Measurements from ENCODE around the gene CD63.

CD63 gene

DNA sequence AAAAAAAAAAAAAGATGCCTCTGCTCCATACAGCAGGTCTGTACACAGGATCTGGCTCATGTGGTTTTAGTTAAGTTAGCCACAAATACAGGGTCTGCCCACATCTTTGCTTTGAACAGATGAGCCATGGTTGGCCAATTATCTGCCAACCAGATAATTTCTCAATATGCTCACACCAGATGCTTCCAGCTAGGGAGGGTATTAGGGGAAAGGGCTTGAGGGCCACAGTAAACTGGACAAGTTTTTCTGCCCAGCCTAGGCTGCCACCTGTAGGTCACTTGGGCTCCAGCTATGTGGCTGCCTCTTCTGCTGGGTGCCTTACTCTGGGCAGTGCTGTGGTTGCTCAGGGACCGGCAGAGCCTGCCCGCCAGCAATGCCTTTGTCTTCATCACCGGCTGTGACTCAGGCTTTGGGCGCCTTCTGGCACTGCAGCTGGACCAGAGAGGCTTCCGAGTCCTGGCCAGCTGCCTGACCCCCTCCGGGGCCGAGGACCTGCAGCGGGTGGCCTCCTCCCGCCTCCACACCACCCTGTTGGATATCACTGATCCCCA is 7.8 kb downstream of the CD63 start:
- DNase-seq = no peak
- no peak for ATAC-seq

DNA sequence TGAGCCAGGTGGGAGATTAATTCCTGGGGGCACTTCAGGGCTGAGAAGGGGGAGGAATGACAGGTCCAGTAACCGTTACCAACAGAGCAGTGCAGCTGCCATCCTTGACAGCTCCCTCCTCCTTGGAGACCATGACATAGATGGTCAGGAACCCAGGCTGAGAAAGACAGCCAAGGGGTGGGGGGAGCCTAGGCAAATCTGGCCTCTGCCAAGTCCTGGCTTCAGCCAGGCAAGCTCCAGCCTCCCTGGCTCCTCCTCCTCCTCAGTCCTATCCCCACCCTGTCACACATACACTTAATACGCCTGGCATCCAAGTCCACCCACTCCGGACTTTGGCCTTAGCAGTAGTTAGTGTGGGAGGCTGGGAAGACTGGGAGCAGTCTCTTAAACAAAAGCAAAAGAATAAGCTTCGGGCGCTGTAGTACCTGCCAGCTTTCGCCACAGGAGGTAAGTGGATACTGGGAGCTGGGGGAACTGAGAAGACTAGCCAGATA is 8.7 kb downstream of the CD63 start, which contains the start of gene RDH5:
TSS of gene RDH5 (plus strand) at position 323 of the 494 bp plus-strand sequence. CDS start 792 bp downstream, outside the sequence.
- DNase-seq = no peak
- ATAC-seq = no peak

DNA sequence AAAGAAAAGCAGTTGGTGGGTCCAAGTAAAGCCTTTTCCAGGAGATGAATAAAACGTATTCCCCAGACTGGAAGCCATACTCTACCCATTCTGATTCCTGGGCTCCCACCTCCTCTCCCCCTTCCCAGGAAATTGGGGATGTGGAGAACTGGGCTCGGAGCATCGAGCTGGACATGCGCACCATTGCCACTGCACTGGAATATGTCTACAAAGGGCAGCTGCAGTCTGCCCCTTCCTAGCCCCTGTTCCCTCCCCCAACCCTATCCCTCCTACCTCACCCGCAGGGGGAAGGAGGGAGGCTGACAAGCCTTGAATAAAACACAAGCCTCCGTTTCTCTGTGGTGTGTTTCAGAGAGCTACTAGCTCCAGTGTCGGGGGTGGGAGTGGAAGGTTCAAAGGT is 9.4 kb downstream of the CD63 start:
- no peak for DNase-seq
- ATAC-seq = no peak

DNA sequence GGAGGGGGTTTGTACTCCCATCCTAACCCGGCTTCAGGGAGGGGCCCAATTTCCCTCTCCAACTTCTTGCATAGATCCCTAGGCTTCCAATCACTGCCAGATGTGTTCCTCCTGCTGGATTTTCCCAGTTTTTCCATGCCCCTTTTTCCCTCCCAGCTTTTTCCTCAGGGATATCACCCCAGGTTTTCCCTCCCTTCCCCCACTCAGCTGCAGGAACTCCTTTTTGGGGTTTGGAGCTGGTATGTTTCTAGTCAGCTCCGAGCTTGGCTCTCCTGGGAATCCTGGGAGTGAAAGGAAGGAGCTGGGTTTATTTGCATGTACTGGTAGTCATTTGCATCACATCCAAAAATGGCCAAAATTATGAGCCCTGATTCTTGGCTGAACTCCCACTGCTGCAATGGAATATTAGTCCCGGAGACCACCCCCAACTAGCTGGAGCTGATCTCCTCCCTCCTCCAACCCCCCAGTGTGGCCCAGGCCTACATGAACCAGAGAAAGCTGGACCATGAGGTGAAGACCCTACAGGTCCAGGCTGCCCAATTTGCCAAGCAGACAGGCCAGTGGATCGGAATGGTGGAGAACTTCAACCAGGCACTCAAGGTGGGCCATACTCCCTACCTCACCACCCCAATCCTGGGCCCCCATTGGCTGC is 10.1 kb downstream of the CD63 start:
- ATAC-seq (no peak), DNase-seq (no peak)

DNA sequence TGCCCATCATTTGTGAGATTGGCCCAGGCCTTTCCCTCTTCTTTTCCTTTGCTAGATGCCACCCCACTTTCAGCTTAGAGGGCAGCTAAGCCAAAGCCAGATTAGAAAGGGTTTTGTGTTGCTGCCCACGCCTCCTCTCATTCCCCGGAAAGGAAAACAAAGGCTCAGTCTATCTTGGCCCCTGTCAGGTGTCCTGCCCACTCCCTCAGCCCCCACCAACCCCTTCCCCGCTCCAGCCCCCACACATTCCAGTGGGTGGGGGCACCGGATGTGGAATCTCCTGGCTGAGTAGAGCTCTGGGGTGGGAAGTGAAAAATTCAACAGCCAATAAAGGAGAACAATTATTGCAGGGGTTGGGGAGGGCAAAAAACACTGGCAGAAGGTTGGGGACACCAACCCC is 10.8 kb downstream of the CD63 start:
- ATAC-seq = no peak
- DNase-seq = no peak

DNA sequence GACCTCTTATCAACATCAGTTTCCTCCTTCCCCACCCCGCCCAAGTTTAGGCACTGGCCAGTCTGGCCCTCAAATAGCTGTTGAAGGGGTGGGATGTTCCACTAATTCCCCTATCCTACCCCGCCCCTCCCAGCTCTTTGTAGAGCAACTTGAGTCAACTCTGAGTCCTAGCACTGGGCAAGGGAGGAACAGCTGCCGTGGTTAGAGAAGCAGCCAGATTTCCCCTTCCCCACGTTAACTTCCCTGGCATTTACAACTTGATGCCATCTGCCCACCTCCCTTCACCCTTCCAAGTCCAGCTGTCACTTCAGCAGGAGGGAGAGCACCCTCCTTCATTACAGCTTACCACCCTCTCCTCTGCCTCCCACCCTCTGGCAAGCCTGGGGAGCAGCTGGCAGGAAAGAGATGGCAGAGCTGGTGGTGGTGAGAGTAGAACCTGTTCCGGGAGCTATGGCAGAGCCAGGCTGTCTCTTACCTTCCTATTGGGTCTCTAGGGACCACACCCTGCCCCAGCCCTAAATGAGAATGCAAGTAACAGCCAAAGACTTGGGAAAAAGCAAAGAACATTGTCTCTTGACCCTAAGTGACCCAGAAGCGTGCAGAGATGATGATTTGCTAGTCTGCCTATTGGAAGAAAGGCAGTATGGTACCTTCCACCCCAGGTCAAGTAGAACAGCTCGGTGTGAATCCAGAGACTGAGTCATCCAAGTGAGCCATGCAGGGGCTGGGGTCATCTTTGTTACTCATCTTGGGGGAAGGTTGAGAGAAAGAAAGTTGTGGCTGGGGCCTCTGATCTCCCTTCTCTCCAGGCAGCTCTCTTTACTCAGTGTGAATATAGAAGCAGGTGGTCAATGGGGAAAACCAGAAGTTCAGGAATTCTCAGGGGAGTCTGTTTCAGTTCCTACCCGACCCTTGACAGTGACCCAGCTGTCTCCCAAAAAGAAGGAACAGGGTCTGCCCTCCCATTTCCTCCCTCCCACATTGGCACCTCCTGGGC is 11.5 kb downstream of the CD63 start:
- peak; percentile 56 for ATAC-seq

DNA sequence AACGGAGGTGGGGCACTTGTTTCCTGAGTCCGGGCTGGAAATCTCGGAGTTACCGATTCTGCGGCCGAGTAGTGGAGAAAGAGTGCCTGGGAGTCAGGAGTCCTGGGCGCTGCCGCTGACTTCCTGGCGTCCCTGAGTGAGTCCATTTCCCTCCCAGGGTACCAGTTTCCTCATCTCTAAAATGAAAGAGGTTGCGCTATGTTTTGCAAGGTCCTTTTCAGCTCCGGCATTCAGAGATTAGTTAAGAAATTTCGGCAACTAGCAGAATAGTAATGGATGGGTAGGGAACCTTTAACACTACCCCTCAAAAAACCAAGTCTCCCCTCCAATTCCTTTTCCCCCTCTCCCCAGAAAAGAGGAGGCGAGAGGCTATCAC is 12.2 kb downstream of the CD63 start:
- DNase-seq = no peak
- no peak for ATAC-seq

More for the DNA sequence above, 11.5 kb downstream of the CD63 start:
- DNase-seq = no peak

DNA sequence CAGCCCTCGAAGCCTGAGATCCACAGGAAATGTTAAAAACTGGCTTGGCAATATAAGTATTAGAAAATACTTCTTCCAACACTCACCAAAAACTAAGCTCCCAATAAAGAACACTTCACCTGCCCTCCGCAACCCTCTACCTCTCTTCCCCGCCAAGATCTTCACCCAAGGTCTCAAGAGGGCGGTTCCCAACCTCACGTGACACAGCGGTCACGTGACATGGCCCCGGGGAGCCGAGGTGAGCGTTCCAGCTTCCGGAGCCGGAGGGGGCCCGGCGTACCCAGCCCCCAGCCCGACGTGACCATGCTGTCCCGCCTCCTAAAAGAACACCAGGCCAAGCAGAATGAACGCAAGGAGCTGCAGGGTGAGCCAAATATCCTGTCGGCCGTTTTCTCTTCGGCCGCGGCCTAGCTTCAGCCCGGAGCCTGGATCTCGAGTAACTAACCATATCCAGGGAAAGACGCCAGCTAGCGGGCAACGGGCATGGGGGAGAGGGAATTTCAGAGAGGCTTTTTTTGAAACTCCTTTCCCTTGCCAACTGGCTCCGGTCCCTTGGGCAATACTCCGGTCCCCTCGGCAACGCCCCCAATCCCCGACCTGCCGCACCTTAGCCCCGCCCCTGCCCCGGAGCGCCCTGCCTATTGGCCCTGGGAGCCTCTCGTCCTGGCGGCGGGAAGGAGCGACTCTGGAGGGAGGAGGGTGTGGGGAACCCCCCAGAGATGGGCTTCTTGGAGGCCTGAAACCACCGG is 12.8 kb downstream of the CD63 start, which contains the start of gene BLOC1S1:
TSS of gene BLOC1S1 (plus strand) at position 214 of the 749 bp plus-strand sequence. CDS start at position 220, 6 bp downstream.
- peak; percentile 93 for ATAC-seq

DNA sequence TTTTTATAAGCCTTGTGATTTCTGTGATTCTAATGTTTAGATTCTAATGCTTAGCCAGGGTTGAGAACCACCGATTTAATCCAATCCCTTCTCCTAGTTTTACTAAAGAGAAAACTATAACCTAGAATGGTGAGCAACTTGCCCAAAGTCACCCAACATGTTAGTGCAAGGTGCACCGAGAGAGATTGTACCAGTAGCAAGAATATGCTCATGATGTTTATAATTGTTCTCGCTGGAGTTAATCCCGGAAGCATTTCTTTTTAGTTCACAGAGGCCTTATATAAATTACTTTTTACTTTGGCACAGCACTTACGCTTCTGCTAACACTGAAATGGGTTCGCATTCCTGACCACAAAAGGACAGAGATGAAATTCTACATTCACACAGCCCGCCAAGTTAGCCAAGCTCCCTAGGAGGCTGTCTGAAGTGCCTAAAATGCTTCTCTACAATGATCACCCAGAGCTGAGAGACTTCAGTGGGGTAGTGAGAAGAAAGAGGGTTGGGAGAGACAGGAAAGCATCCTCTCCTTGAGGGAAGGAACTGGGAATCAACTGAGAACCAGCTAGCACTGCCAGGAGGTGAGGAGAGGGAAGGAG is 13.5 kb downstream of the CD63 start:
- DNase-seq (no peak), ATAC-seq (no peak)

More for the DNA sequence above, 12.8 kb downstream of the CD63 start, which contains the start of gene BLOC1S1:
- DNase-seq = peak; percentile 97

DNA sequence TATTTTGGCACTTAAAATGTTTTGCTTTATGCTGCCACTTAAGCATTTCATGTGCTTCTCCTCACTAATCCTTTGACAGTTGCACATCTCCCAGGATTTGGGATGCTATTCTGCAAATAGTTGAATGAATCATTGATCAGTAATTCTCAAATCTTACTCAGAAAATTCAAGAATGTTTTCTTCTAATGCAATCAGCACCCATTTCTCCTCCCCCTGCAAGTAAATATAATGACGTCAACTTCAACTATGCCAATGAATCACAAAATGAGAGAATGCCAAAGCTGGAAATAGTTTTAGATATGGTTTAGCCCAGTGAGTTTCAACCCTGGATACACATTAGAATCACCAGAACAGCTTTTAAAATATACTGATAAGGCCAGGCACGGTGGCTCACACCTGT is 15.1 kb downstream of the CD63 start:
- DNase-seq (no peak), ATAC-seq (no peak)

DNA sequence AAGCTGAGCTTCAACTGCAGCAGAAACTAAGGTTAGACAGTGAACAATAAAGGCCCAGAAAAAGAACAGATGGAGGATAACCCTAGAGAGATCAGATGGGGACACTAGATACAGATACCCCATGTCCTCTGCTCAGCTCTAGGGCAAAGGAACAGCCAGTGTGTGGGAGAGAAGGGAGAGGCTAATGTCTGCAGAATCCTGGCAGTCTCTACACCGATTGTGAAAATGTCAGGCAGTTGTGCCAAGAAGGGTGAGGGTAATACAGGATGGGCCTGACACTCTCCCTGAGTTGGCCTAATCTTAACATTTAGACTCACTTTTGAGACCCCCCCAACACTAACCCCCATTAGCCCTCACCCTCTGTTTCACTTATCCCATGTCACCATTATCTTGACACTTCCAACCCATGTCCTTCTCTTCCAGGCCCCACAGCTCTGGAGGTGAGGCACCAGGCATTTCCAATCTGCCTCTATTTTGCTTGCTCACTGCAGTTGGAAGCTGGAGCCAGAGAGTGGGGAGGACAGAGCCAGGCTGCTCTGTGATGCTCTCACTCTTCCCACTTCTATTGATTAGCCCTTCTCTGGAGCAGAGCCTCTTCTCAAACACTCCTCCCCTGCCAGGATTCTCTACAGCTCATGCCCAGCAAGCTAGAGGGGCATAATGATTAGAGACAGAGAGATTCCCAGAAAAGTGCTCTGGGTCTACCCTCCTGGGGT is 16.0 kb downstream of the CD63 start:
- ATAC-seq (no peak), DNase-seq (no peak)

DNA sequence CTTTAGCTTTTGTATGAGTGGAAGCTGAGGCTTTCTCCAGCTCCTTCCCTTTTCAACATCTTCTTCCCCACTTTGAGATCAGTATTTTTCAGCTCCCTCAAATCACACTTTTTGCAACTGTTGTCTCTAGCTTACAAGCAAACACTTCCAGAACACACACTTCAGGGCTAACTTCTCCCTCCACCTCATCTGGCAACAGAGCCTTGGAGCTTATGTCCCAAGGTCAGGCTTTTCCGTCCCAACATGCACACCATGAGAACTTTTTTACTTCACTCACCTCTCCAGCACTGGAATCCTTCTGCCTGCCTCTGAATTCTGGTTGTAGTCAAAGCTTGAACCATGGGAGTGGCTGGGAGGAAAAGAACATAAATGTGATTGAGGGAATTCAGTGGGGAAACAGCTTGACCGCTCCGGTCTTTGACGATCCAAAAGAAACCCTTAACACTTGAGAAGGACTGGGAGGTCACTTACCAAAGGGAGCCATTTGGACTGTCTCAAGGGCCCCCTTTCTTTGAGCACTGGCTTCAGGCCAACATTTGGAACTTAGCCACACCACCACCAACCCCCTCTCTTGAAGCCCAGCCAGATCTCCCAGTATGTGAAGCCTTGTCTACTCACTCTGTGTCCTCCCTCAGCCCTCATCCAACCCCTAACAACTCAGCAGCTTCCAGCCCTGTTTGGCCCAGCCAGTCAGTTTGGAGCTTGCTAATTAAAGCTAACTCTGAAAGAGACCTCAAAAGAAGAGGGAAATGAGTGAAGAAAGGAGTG is 16.8 kb downstream of the CD63 start:
- ATAC-seq = no peak

DNA sequence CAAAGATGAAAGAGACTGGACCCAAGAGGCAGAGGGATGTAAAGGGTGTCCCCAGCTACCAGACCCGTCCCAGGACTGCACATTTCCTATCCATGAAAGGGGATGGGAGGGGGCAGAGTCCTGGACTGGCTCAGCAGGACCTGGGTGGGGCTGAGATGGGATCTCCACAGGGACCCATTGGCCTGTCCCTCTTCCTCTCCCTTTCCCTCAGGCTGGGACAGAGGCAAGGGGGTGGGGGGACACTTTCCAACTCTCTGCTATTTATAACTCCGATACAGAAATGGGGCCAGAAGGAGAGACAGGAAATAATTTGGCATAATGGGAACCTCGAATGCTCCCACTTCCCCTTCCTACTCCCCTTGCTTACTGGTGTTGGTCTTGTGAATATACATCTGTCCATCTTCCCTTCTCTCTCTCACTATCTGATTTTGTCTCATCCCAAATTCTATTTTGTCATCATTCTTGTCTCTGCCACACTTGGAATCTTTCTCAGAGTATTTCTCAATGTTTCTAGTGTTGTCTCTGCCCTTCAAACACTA is 20.0 kb downstream of the CD63 start:
- no peak for ATAC-seq
- DNase-seq = no peak

More for the DNA sequence above, 16.8 kb downstream of the CD63 start:
- no peak for DNase-seq

DNA sequence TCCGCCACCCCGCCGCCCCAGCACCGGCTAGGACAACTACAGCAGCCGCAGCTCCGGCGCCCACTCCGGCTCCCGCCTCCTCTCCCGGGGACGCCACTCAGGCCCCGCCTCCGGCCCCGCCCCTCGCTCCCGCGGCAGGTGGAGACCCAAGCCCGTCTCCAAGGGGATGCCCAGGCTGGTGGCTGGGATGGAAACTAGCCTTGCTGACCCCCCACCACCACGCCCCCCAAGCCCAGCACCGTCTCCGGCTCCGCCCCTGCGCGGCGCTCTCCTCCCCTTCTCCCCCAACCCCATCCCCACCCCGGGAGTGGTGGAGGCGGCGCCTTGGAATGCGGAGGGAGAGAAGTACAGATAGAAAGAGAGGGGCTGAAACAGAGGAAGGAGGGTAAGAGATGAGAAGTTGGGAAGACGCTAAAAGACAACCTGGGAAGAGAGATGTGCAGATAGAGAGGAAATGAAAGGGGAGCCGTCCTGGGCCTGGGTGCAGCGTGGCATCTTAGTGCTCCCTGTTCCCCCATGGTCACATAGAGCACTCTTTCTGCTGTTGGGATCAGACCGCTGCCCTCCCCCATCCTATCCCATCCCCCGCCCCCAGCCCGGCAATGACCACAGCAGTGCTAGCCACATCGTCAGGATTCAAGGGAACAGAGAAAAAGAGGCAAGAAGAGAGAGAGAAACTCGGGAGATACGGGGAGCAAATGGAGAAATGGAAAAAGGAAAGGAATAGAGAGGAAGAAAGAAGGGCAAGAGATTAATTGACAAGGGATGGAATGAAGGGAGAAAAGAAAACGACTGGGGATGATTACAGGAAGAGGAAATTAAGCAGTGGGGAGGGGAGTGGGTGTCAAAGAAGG is 20.7 kb downstream of the CD63 start, which contains the start of gene ITGA7:
TSS of gene ITGA7 (minus strand) at position 64 of the 854 bp plus-strand sequence. CDS start 222 bp downstream, outside the sequence.
- peak; percentile 73 for DNase-seq
- peak; percentile 65 for ATAC-seq

DNA sequence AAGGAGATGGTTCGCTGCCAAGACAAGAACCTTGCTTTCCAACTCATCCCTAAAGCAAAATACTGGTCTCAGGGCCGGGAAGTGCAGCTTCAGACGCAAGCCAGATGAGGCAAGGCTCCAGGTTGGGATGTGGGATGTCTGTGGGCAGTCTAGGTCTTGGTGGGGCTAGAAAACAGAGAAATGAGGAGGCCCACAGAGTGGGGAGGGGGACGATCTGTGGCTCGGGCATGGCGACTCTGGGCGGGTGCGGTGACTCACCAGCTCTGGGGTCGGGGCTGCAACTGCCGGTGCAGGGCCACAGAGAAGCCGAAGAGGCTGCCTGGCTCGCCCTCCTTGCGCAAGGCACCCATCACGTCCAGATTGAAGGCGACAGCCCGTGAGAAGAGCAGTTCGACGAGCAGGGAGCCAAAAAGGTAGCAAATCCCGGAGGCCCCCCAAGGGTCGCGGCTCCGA is 21.6 kb downstream of the CD63 start:
- DNase-seq (peak; percentile 24), ATAC-seq (no peak)

DNA sequence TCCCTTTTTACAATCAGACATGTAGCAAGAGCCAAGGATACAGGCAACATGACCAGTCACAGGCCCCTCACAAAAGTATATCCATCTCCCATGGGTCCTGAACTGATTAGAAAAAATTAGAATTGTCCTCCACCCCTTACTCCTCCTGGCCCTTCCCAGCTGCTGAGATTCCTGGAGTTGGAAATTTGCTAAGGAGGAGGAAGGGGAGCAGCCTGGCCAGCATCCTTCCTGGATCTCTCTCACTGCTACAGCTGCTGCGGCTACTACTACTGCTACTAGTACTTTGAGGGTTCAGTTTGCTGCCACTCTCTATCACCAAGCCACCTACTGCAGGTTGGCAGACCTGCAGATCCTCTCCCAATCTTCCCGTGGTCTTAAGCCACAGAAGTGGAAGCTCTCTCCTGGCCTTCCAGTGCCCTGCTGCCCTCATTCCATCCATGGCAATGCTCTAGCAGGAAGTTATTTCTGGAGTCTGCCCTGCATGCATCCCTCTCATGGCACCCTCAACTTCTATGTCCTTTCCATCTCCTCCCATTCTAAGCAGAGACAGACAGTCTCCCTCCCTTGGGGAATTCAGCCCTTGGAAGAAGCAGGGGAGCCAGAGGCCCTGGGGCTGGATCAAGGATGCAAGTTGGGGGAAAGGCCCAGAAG is 22.1 kb downstream of the CD63 start:
- ATAC-seq (no peak), DNase-seq (no peak)

DNA sequence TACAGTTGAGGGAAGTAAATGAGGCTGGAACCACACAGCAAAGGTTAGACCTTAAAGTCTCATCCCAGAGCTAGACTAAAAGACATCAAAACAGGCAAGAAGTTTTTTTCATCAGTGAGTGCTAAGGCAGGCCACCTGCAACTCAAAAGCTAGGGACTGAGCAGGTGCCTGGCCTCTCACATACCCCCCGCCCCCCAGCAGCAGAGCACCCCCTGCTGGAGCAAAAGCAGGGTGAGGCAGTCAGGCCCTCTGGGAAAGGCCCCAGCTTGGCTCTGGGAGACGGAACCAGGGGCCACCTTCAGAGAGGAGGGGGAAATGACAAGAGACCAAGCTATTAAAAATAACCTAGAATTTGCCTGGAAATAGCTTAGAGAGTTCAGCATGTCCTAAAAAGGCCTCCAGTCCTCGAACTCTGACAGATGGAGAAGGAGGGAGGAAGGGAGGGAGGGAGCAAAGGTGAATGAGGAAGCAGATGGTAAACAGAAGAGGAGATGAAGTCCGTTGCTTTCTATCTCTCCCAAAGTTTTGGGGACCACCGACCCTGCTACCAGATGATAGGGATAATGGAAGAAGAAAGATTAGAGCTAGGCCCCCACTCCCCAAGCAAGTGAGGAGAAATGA is 22.9 kb downstream of the CD63 start:
- no peak for ATAC-seq
- peak; percentile 35 for DNase-seq

All from stimulated activated naive CD8-positive, alpha-beta T cell treated with anti-CD3 and anti-CD28 coated beads, Interleukin-15, Interleukin-2, amounts not matched to agents 100 U/mL and 50 U/mL, for 24 hours (primary cell).